IMR-90 (cell line): ENCODE results near the gene DERA. TPM values are rescaled to one million over a fixed set of nuclear protein-coding genes. Genes with fewer than 3 reads are reported as not detected.

Experiments used
- ATAC-seq: fragments of 200-7000 bp; cut with Tn5 transposase; 2 replicates; pipeline ENCODE4 v1.9.1; 2020; ENCODE audit warnings: low read depth, mild to moderate bottlenecking, moderate library complexity
- BruUV-seq: library from RNA; stranded (reverse); fragments of 400-500 nt; replicated peaks from 2 replicates; lab custom pipeline; 2021; lab: Mats Ljungman, UMichigan
- CTCF ChIA-PET: fragments of 300-600 bp; formaldehyde crosslinking; extraction: SDS; loops from one replicate; lab custom pipeline; 2021; ENCODE audit warnings: antibody characterized with exemption; lab: Yijun Ruan, JAX
- POLR2A ChIA-PET: fragments of 300-600 bp; sonication (Branson Sonifier 250); formaldehyde crosslinking; loops from one replicate; lab custom pipeline; 2022; ENCODE audit warnings: antibody characterized with exemption; ENCODE audit not compliant: unreplicated experiment; lab: Charles Lee
- DNase-seq: peaks from one replicate; pipeline ENCODE4 v3.0.0; 2013
- H2AFZ ChIP-seq: replicated peaks from 2 replicates; pipeline ENCODE3; 2013; ENCODE audit warnings: low read length, mild to moderate bottlenecking; ENCODE audit not compliant: poor library complexity
- H2AK5ac ChIP-seq: 2 replicates; pipeline ENCODE4 v1.6.1; 2013; ENCODE audit warnings: low read depth, low read length, inconsistent platforms
- H2AK9ac ChIP-seq: replicated peaks from 2 replicates; pipeline ENCODE3; 2013; ENCODE audit warnings: mild to moderate bottlenecking, low read depth, low read length, moderate library complexity; ENCODE audit not compliant: poor library complexity
- H2BK120ac ChIP-seq: 2 replicates; pipeline ENCODE4 v1.6.1; 2013; ENCODE audit warnings: low read depth, low read length, inconsistent platforms
- H2BK15ac ChIP-seq: 3 replicates; pipeline ENCODE4 v1.6.1; 2013; ENCODE audit warnings: low read depth, low read length, inconsistent platforms
- H2BK20ac ChIP-seq: 2 replicates; pipeline ENCODE4 v1.6.1; 2013; ENCODE audit warnings: low read depth, mild to moderate bottlenecking, inconsistent platforms, low read length, moderate library complexity
- H2BK5ac ChIP-seq: 2 replicates; pipeline ENCODE4 v1.6.1; 2013; ENCODE audit warnings: mild to moderate bottlenecking, low read depth, low read length, inconsistent platforms; ENCODE audit not compliant: poor library complexity, severe bottlenecking
- H3K14ac ChIP-seq: replicated peaks from 2 replicates; pipeline ENCODE4 v1.6.1; 2013; ENCODE audit warnings: low read depth, low read length, inconsistent platforms
- H3K18ac ChIP-seq: 2 replicates; pipeline ENCODE4 v1.6.1; 2013; ENCODE audit warnings: low read depth, low read length, control low read depth
- H3K23ac ChIP-seq: 2 replicates; pipeline ENCODE4 v1.6.1; 2013; ENCODE audit warnings: low read depth, low read length, inconsistent platforms
- H3K27ac ChIP-seq: 2 replicates; pipeline ENCODE4 v1.5.1; 2013; ENCODE audit warnings: mild to moderate bottlenecking, control low read depth, low read length; ENCODE audit not compliant: insufficient read depth
- H3K27me3 ChIP-seq: 2 replicates; pipeline ENCODE4 v1.6.1; 2013; ENCODE audit warnings: low read length; ENCODE audit not compliant: control insufficient read depth, insufficient read depth
- H3K36me3 ChIP-seq: 2 replicates; pipeline ENCODE4 v1.6.1; 2013; ENCODE audit warnings: low read length, mixed read lengths; ENCODE audit not compliant: control insufficient read depth, insufficient read depth
- H3K4ac ChIP-seq: 2 replicates; pipeline ENCODE4 v1.6.1; 2013; ENCODE audit warnings: low read depth, low read length, inconsistent platforms
- H3K4me1 ChIP-seq: 2 replicates; pipeline ENCODE4 v1.6.1; 2013; ENCODE audit warnings: low read length, mixed read lengths; ENCODE audit not compliant: control insufficient read depth, insufficient read depth
- H3K4me2 ChIP-seq: 2 replicates; pipeline ENCODE4 v1.6.1; 2013; ENCODE audit warnings: low read depth, mild to moderate bottlenecking, control low read depth, low read length, moderate library complexity
- H3K4me3 ChIP-seq: 2 replicates; pipeline ENCODE4 v1.5.1; 2013; ENCODE audit warnings: low read depth, mild to moderate bottlenecking, control low read depth, low read length, moderate library complexity; ENCODE audit not compliant: insufficient read depth
- H3K56ac ChIP-seq: 2 replicates; pipeline ENCODE4 v1.6.1; 2013; ENCODE audit warnings: low read length, inconsistent platforms; ENCODE audit not compliant: insufficient read depth; ENCODE audit errors: extremely low read depth
- H3K79me1 ChIP-seq, 2 experiments: 2 replicates each; pipeline ENCODE4 v1.6.1; 2013; ENCODE audit warnings: low read length in 2 of 2, inconsistent platforms in 1 of 2, low read depth in 1 of 2
- H3K9ac ChIP-seq: 2 replicates; pipeline ENCODE4 v1.6.1; 2013; ENCODE audit warnings: low read depth, low read length, control low read depth
- H3K9me1 ChIP-seq: 2 replicates; pipeline ENCODE4 v1.6.1; 2013; ENCODE audit warnings: low read length, inconsistent platforms; ENCODE audit not compliant: insufficient read depth
- H3K9me3 ChIP-seq: 2 replicates; pipeline ENCODE4 v1.6.1; 2013; ENCODE audit warnings: low read length; ENCODE audit not compliant: control insufficient read depth, insufficient read depth
- H4K20me1 ChIP-seq: 2 replicates; pipeline ENCODE4 v1.6.1; 2013; ENCODE audit warnings: low read length, inconsistent platforms; ENCODE audit not compliant: insufficient read depth
- H4K5ac ChIP-seq: 2 replicates; pipeline ENCODE4 v1.6.1; 2013; ENCODE audit warnings: mild to moderate bottlenecking, low read depth, low read length, control low read depth
- H4K8ac ChIP-seq, 2 experiments: 2 replicates each; pipeline ENCODE4 v1.6.1; 2013; ENCODE audit warnings: low read depth in 2 of 2, low read length in 2 of 2, control low read depth in 1 of 2, inconsistent platforms in 1 of 2
- H4K91ac ChIP-seq: 2 replicates; pipeline ENCODE4 v1.6.1; 2013; ENCODE audit warnings: low read depth, low read length, inconsistent platforms; ENCODE audit not compliant: insufficient read depth
- CEBPB ChIP-seq: IDR thresholded peaks from 2 replicates; pipeline ENCODE4 v1.6.1; 2012; ENCODE audit warnings: low read depth, low read length, improper control_type of control experiment
- CTCF ChIP-seq: conservative IDR thresholded peaks from 2 replicates; pipeline ENCODE4 v1.5.1; 2012; ENCODE audit warnings: mild to moderate bottlenecking, low read depth, low read length, improper control_type of control experiment
- NFE2L2 ChIP-seq: fragments of 150-350 bp; IDR thresholded peaks from 2 replicates; pipeline ENCODE4 v1.6.1; 2016; ENCODE audit warnings: low read depth, mild to moderate bottlenecking, low read length
- RAD21 ChIP-seq: IDR thresholded peaks from 2 replicates; pipeline ENCODE4 v1.6.1; 2012; ENCODE audit warnings: low read length, improper control_type of control experiment
- RCOR1 ChIP-seq: IDR thresholded peaks from 2 replicates; pipeline ENCODE4 v1.6.1; 2012; ENCODE audit warnings: mild to moderate bottlenecking, low read length, improper control_type of control experiment; ENCODE audit not compliant: insufficient replicate concordance
- SMC3 ChIP-seq: fragments of 150-350 bp; IDR thresholded peaks from 2 replicates; pipeline ENCODE4 v1.6.1; 2016; ENCODE audit warnings: low read depth, mild to moderate bottlenecking, antibody characterized with exemption, low read length, moderate library complexity
- WGBS, 2 experiments: methylation state at CpG; one replicate each; pipeline versions ENCODE4 v1.1.5 to v1.1.7; 2013; ENCODE audit warnings: missing lambda C conversion rate in 2 of 2; ENCODE audit not compliant: insufficient read length in 1 of 2; ENCODE audit errors: extremely low coverage in 2 of 2; 5-methylcytosine and 5-hydroxymethylcytosine counted together
- dilution Hi-C: fragments of 300-500 bp; cut with HindIII; formaldehyde crosslinking; loops from one replicate; pipeline ENCODE4 v1.14.3; 2018; ENCODE audit warnings: low sequenced_read_pairs; ENCODE audit not compliant: unreplicated experiment
- in situ Hi-C: fragments of 300-500 bp; cut with MboI; formaldehyde crosslinking; loops from 3 replicates; pipeline ENCODE4 v1.14.3; 2019; ENCODE audit warnings: low sequenced_read_pairs, inconsistent platforms, mixed read lengths
- intact Hi-C: fragments of 100-400 bp; cut with micrococcal nuclease; formaldehyde crosslinking; loops from 2 replicates; pipeline ENCODE4 v1.10.0; 2022
- polyA plus RNA-seq, 3 experiments: library from polyadenylated mRNA; depleted of rRNA; stranded (reverse); fragments of >200 nt; gene quantifications; 2 replicates each; pipeline ENCODE4 v1.2.3, GENCODE V29; 2012; ENCODE audit warnings: low replicate concordance in 1 of 3
- total RNA-seq: library from RNA; depleted of rRNA; stranded (reverse); fragments of >200 nt; gene quantifications from 2 replicates; pipeline ENCODE4 v1.2.3, GENCODE V29; 2012

DERA gene
- total and polyA plus RNA-seq, 2 of the 4 experiments (the other 2 are of a cell fraction), result 28.1 to 58.6 TPM

GRCh38 chr12:16076557-16076956 lies 165.4 kb downstream of the DERA start:
- intact Hi-C loops (no loop called here), in situ Hi-C loops (loop anchor here (10.0 kb wide), 1 partner anchor 62 kb away; no protein-coding TSS in a partner anchor), dilution Hi-C loops (no loop called here)
- Histone ChIP-seq H4K8ac (no peak overlapping the region), H3K14ac (no peak overlapping the region), H3K4me3 (no peak overlapping the region), H2AK5ac (no peak overlapping the region), H3K9me1 (no peaks in the 10 kb centered on the region), H3K23ac (no peak overlapping the region), H3K4ac (no peak overlapping the region), H3K9me3 (no peaks in the 10 kb centered on the region), H3K36me3 (no peaks in the 10 kb centered on the region), H2BK20ac (no peak overlapping the region), H2AK9ac (no peak overlapping the region), H4K20me1 (no peaks in the 10 kb centered on the region), H2BK5ac (no peak overlapping the region), H3K27ac (no peak overlapping the region), H3K4me1 (no peaks in the 10 kb centered on the region), H3K27me3 (no peaks in the 10 kb centered on the region; the same call in 1 of the 2 replicates), H2BK15ac (no peak overlapping the region), H3K18ac (no peak overlapping the region), H4K91ac (no peak overlapping the region), H4K5ac (no peak overlapping the region), H3K79me1 (no peaks in the 10 kb centered on the region), H3K9ac (no peak overlapping the region), H3K56ac (no peak overlapping the region), H2AFZ (peak overlapping the region; percentile 4), H3K4me2 (no peak overlapping the region), H2BK120ac (no peak overlapping the region)
- ChIA-PET CTCF (interaction anchor here (0.9 kb wide), 2 partner anchors 9 to 10 kb away, joined by 3 to 4 read pairs; no protein-coding TSS in a partner anchor), POLR2A (no interaction called here)
- no CpG with 5 or more reads among the region's 2 CpGs for WGBS, 2 experiments
- DNase-seq (peak; percentile 2), ATAC-seq (no peak)
- BruUV-seq, result no TSS peak
- TF ChIP-seq RCOR1 (no peak), CTCF (peak; percentile 41), NFE2L2 (no peak), RAD21 (peak; percentile 46), CEBPB (no peak), SMC3 (0 out of 2 replicates have a peak, but pooled peaks have one; percentile 9)
